ENCODE measurements around the gene BCAR3.

GRCh38 chr1:93666613-93667384 is 14.8 kb downstream of the BCAR3 start:
- no peak for TF ChIP-seq CTCF (IDR thresholded peaks at IDR 0.05)
- no peak for TF ChIP-seq POLR2A (IDR thresholded peaks at IDR 0.05)
